HG02623 (cell line): Measurements from ENCODE around the gene EIF2B2.

Experiments
- ATAC-seq: cut with Tn5 transposase; IDR thresholded peaks from one replicate; pipeline ENCODE4 v1.9.1; 2021; ENCODE audit warnings: moderate library complexity; ENCODE audit not compliant: unreplicated experiment

EIF2B2 gene

DNA sequence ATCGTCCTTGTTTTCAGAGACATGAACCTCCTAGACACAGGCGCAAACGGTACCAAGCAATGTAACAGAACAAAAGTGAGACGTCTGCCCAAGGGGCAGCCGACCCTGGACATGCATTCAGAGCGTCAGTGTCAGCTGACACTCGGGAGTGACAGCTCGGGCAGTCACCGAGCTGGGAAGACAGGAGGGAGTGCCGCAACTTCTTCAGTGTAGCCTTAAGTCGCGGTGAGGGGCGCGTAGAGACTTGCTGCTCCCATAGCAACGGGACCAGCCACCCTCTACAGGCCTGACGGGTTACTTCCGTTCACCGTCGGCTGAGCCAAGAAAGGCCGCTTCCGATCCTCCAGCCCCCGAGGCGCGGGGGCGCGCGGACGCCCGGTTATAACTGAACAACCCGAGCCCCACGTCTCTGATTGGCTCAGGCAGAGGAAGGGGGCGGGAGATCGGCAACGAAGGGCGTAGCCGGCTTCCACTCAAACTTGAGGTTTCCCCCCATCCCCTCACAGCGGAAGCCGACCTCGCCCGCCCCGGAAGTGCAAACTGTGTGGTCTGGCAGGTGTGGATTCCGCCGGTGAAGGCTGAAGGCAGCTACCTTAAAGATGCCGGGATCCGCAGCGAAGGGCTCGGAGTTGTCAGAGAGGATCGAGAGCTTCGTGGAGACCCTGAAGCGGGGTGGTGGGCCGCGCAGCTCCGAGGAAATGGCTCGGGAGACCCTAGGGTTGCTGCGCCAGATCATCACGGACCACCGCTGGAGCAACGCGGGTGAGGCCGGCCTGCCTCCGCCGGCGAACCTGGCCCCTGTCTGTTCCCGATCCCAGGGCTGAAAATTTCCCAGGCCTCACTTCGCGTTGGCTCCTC is at the start of gene EIF2B2:
TSS of gene EIF2B2 (plus strand) at position 530 of the 858 bp plus-strand sequence. CDS start at position 600, 70 bp downstream.
- ATAC-seq: peak; percentile 96

DNA sequence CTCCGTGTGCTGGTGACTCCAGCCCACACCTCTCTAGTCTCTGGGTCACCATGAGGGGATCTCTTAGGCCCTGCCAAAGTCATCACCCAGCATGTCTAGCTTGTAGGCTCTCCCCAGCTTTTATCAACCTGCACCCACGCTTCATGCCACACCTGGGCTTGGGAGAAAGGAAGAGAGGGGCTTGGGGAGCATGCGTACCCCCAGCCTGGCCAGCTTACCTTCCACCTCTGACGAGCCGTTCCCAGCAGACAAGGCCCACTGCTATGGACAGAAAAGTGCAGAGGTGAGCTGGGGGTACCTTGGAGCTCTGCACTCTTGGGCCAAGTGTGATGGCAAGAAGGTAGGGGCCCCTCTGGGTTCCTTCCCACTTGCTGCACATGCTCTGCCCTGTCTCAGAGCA is 49.0 kb upstream of the EIF2B2 start:
- ATAC-seq: no peak

- no peak for ATAC-seq
These were observed 48.3 kb upstream of the EIF2B2 start for GRCh38 chr14:74954232-74954946.

DNA sequence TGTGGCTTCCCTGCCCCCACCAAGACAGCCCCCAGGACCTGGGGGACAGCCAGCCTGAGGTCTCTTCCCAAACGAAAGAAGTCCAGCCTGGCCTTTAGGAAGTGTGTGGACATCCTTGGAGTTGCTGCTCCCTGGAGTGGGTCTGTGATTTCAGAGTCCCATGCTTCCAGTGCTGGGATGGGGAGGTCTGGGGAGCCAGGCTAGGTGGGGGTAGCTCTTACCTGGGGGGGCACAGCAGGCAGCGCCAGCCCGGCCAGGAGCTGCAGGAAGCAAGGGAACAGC is 47.8 kb upstream of the EIF2B2 start:
- no peak for ATAC-seq

GRCh38 chr14:74955229-74956026 is 47.3 kb upstream of the EIF2B2 start, which contains the start of gene PGF:
Gene PGF, minus strand, starts transcription at chr14:74955597. Its CDS starts 355 bp downstream, at chr14:74955242.
- ATAC-seq: no peak

DNA sequence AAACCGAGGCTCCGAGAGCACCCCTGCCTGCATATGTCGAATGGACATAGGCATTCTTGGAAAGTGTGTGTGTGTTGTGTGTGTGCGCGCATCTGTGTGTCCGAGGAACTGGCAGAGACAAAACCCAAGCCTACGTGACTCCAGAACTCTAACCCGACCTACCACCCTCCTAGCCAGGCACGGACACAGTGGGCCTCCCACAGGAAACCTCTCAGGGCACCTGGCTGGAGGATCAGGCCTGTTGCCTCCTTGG is 46.8 kb upstream of the EIF2B2 start:
- ATAC-seq: no peak

DNA sequence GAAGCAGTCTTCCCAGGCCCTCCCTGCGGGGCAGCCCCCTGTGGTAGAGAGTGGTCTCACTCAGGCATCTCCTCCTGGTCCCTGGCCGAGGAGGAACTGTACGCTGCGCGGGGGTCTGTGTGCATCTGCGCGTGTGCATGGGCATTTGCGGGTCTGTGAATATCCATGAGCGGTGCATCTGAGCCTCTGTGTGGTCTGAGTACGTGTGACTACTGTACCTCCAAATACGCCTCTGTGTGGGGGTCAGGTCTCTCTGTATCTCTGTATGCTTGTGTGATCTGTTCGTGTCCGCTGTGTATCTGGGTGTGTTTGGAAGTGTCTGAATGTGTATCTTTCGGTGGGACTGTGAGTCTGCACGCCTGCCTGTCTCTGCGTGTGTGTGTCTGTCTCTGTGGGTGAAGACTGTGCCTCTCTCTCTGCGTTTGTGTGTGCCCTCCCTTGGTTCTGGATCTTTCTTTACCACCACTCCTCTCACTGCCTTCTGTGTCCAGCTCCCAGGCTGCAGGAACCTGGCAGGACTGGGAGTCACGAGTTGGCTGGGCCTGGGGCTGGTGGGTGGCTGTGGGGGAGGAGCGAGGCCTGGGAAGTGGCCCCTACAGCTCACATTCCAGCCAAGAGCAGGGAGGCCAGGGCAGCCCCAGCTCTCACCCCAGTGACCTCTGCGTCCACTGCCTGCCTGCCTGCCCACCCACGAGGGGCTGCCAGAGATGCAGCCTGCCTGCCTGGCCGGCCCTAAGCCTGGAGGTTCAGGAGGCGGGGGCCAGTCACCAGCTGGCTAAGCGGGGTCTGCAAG is 46.2 kb upstream of the EIF2B2 start:
- ATAC-seq: no peak

DNA sequence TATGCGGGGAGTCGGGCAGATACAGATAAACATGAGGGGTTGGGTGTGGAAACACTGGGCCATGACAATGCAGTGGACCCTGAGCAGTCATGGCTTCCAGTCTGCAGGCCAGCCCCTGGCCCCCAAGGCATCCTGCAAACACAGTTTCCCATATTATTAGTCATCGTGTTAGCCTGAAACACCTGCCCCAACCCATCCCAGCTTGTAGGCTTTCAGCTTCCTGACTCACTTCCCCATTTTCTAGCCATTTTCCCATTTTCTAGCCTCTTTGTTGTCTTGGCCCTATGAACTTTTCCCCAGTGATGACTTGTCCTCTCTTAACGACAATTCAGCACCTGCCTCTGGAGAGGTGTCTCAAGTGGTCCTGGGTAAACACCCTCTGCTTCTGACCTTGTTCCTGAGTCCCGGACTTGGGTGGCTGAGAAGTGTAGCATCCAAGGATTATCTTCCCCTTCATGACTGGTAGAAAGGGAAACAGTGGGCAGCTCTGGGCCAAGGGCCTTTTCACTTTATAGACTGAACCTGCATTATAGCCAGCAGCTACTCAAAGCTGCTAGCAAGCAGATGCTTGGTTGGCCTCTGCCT is 43.0 kb upstream of the EIF2B2 start:
- ATAC-seq: no peak

DNA sequence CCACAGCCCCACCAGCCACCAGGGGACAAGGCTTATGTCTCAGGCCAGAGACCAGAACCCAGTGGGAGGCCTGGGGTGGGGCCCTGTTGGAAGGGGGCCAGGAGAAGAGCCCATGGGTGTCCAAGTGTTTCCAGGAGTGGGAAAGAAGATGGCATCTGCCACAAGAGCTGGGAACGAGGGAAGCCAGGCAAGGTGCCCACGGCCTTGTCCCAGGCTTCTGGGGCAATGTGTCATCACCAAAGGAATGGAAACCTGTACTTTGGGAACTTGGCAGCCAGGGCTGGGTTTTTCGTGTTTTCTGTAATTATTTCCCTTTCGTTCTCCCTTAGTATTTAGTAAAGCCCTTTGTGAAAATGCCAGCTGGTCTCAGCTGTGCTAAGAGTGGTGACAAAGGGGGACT is 42.0 kb upstream of the EIF2B2 start:
- no peak for ATAC-seq

- no peak for ATAC-seq
These were observed 41.3 kb upstream of the EIF2B2 start for GRCh38 chr14:74961238-74961911.

DNA sequence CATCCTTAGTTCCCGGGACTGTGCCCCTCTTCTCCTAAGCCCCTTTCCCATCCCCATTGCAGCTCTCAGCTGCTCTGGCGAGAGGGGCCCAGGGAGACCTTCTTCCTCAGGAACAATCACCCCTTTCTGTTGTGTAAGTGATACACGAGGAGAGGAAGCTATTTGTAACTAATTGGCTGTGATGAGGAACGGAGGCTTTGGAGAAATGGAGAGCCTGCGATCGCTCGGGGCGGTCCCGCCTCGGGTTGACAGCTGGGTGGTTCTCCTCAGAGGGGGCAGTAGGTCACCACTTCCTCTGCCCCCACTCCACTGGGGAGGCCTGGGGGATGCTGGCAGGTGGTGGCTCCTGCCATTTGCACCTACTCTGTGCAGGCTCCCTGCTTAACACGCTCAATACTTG is 40.7 kb upstream of the EIF2B2 start:
- no peak for ATAC-seq

DNA sequence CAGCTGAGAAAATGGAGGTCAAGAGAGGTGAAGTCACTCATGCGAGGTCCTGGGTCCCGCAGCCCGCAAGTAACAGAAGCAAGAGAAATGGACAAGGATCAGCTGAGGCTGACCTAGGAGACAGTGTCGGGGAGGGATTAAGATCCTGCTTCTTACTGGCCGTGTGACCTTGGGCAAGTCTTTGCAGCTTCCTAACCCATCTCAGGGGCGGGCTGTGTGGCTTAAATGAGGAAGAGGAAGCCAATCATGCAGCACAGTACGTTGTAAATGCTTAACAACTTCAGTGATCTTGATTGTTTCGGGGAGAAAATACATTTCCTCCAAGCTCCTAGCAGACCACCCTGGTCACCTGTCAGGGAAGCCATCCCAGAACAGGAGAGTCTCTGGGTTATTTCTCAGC is 40.2 kb upstream of the EIF2B2 start:
- no peak for ATAC-seq

GRCh38 chr14:74963178-74963704 is 39.5 kb upstream of the EIF2B2 start:
- no peak for ATAC-seq

- ATAC-seq: no peak
These were observed 38.9 kb upstream of the EIF2B2 start for GRCh38 chr14:74963705-74964271.

DNA sequence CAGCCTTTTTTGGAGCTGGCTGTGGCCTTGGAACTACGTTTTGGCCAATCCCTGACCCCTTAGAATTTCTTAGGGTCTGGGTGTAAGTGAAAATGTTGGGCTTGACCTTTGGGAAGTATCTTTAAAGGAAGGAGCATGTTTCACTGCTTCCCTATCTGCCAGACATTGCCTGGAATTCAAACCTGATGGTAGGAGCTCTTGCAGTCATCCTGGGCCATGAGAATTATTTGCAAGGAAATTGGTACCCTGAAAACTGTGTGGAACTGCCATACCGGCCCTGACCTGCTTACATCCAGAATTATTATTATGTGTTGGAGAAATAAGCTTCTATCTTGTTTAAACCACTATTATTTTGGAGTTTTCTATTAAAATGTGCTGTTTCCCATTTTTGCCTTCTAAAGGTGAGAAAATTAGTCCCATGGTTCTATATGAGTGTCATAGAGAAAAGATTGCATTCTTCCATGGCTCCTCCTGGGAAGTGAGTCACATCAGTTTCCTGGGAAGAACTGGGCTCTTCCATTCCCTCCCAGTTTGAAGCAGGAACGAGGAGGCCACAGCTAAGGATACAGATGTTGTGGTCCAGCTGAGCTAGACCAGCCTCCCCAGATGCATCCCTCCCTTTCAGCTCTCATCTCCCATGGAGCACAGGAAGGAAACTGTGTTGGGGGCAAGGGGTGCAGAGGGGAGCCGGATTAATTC is 37.8 kb upstream of the EIF2B2 start:
- no peak for ATAC-seq

DNA sequence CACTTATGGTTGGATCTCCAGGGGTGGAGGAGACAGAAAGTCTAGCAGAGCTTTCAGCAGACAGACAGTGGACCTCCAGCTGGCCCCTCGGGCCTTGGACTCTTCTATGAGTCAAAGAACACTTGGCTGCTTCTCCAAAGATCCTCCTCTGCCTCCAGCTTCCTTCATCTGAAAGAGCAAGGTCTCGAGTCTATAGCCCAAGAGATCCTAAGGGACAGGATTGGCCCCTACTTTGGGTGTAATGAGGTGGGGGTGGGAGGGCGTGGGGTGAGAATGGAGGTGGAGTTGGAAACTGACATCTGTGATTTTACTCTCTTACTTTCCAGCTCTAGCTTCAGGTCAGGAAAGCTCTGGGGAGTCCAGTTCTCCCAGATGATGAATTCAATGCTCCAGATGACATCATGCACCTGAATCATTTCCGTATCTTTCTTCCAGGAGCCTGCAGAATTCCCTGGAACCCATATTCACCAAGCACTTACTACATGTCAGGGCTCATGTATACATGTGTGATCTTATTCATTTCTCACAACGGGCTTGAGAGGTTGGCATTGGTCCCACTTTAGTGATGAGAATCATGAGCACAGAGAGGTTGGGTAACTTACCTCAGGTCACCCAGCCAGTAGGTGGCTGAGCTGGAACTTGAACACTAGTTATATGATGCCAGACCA is 37.1 kb upstream of the EIF2B2 start:
- ATAC-seq: no peak

- ATAC-seq: no peak
These were observed 33.9 kb upstream of the EIF2B2 start for GRCh38 chr14:74968811-74969210.

DNA sequence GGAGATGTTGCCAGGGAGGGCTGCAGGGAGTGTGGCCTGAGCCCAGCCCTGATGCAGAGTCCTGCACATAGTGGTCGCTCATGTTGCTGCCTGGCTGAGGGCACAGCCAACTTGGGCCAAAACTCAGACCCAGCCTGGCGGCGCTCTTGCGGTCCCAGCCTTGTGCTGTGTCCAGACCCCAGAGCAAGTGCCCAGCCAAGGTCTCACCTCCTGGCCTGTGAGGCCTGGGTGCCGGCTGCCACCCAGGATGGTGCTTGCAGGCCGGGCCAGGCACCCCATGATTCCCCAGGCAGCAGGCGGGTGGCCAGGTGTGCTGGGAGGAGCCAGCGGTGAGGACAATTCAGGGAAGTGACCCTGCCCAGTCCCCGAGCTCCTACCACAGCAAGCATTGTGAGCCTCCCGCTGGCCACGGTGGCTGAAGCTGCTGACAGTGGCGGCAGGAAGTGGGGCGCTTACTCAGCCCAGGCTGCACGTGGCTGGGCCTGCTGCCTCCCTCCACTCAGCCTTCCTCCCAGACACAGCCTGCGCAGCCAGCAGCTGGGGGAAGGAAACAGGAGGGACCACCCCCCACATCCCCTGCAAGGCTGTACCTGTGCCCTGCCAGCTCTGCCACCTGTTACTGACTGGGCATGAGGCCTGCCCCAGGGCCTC is 29.6 kb upstream of the EIF2B2 start:
- ATAC-seq: no peak
